Thyroid gland (tissue), 4 donors: ENCODE results near the gene ACAD8.

Experiments
- CTCF ChIP-seq, 6 experiments: fragments of 200-600 bp in 3 of 6; fragments of 450-650 bp in 3 of 6; sonication (generic) in 3 of 6; IDR thresholded peaks; one replicate each; pipeline ENCODE4 v1.5.1; 2016 to 2019; ENCODE audit warnings: antibody characterized with exemption in 6 of 6, mild to moderate bottlenecking in 2 of 6, inconsistent platforms in 1 of 6, moderate library complexity in 1 of 6
- POLR2A ChIP-seq, 2 donors: fragments of 450-650 bp; IDR thresholded peaks; one replicate each; pipeline ENCODE4 v1.6.1; 2017; ENCODE audit warnings: antibody characterized with exemption in 2 of 2, mild to moderate bottlenecking in 2 of 2, moderate library complexity in 1 of 2

GRCh38 chr11:134313821-134314607 is 60.6 kb downstream of the ACAD8 start:
- TF ChIP-seq CTCF (IDR thresholded peaks at IDR 0.05) (no peak), POLR2A (IDR thresholded peaks at IDR 0.05) (no peak)
